ENCODE data around the gene GULP1. TPM values are rescaled to one million over a fixed set of nuclear protein-coding genes. Genes with fewer than 3 reads are reported as not detected.
"Not testable (repeated sequence)": the region's sequence is repeated elsewhere in the genome, so short reads cannot be mapped to it uniquely, and the experiment has no call there.

Gene GULP1
- total RNA-seq, 1 experiment from 2014 or later = 7.8 TPM

- DNase-seq (ENCODE audit: low spot score) = no peak
Observed at GRCh38 chr2:188600536-188601210, 309.0 kb downstream of the GULP1 start.

- no peak for DNase-seq (ENCODE audit: low spot score)
Observed at GRCh38 chr2:188601391-188601790, 309.7 kb downstream of the GULP1 start.

GRCh38 chr2:188601927-188602326 lies 310.3 kb downstream of the GULP1 start:
- no peak for DNase-seq (ENCODE audit: low spot score)

- no peak for DNase-seq (ENCODE audit: low spot score)
Observed at GRCh38 chr2:188604579-188604978, 312.9 kb downstream of the GULP1 start.

- not testable (repeated sequence) for DNase-seq (ENCODE audit: low spot score)
Observed at GRCh38 chr2:188605609-188606584, 314.2 kb downstream of the GULP1 start.

- not testable (repeated sequence) for DNase-seq (ENCODE audit: low spot score)
Observed at GRCh38 chr2:188606596-188606995, 314.9 kb downstream of the GULP1 start.

- DNase-seq (ENCODE audit: low spot score) = peak; percentile 14
Observed at GRCh38 chr2:188607501-188607900, 315.8 kb downstream of the GULP1 start.

GRCh38 chr2:188609321-188610049 lies 317.8 kb downstream of the GULP1 start:
- no peak for DNase-seq (ENCODE audit: low spot score)

- no peak for DNase-seq (ENCODE audit: low spot score)
Observed at GRCh38 chr2:188610050-188610444, 318.4 kb downstream of the GULP1 start.

GRCh38 chr2:188610827-188611226 lies 319.2 kb downstream of the GULP1 start:
- no peak for DNase-seq (ENCODE audit: low spot score)

GRCh38 chr2:188619146-188619545 lies 327.5 kb downstream of the GULP1 start:
- no peak for DNase-seq (ENCODE audit: low spot score)

- DNase-seq (ENCODE audit: low spot score) = no peak
Observed at GRCh38 chr2:188620916-188621315, 329.2 kb downstream of the GULP1 start.

- DNase-seq (ENCODE audit: low spot score) = no peak
Observed at GRCh38 chr2:188622601-188623260, 331.1 kb downstream of the GULP1 start.

- DNase-seq (ENCODE audit: low spot score) = no peak
Observed at GRCh38 chr2:188623995-188624643, 332.4 kb downstream of the GULP1 start.

GRCh38 chr2:188627471-188627870 lies 335.8 kb downstream of the GULP1 start:
- DNase-seq (ENCODE audit: low spot score) = no peak

- DNase-seq (ENCODE audit: low spot score) = no peak
Observed at GRCh38 chr2:188628989-188629752, 337.5 kb downstream of the GULP1 start.

- no peak for DNase-seq (ENCODE audit: low spot score)
Observed at GRCh38 chr2:188629753-188630527, 338.3 kb downstream of the GULP1 start.

GRCh38 chr2:188631037-188631809 lies 339.5 kb downstream of the GULP1 start:
- DNase-seq (ENCODE audit: low spot score) = no peak

GRCh38 chr2:188634656-188635055 lies 343.0 kb downstream of the GULP1 start:
- no peak for DNase-seq (ENCODE audit: low spot score)

Data from HT-29 (cell line).